GM21515 (cell line): ENCODE measurements around the gene WT1.

Experiments
- ATAC-seq: cut with Tn5 transposase; IDR thresholded peaks from one replicate; pipeline ENCODE4 v1.9.1; 2021; ENCODE audit not compliant: unreplicated experiment

Gene WT1

GRCh38 chr11:32438866-32439489 lies 3.6 kb upstream of the WT1 start:
- no peak for ATAC-seq

- ATAC-seq: no peak
Observed at GRCh38 chr11:32438346-32438865, 3.1 kb upstream of the WT1 start.

GRCh38 chr11:32437495-32438345 lies 2.4 kb upstream of the WT1 start:
- no peak for ATAC-seq

GRCh38 chr11:32436751-32437494 lies 1.6 kb upstream of the WT1 start:
- ATAC-seq: no peak

- no peak for ATAC-seq
Observed at GRCh38 chr11:32435942-32436750, 807 bp upstream of the WT1 start.

- ATAC-seq: no peak
Observed at GRCh38 chr11:32435152-32435480, 223 bp downstream of the WT1 start.

- no peak for ATAC-seq
Observed at GRCh38 chr11:32434356-32435151, 785 bp downstream of the WT1 start.

GRCh38 chr11:32433914-32434355 lies 1.4 kb downstream of the WT1 start:
- no peak for ATAC-seq

GRCh38 chr11:32433101-32433913 lies 2.0 kb downstream of the WT1 start:
- no peak for ATAC-seq

GRCh38 chr11:32432565-32432964 lies 2.8 kb downstream of the WT1 start:
- ATAC-seq: no peak

- no peak for ATAC-seq
Observed at GRCh38 chr11:32430568-32431381, 4.6 kb downstream of the WT1 start.

- ATAC-seq: no peak
Observed at GRCh38 chr11:32429477-32429876, 5.9 kb downstream of the WT1 start.

GRCh38 chr11:32428665-32429303 lies 6.6 kb downstream of the WT1 start:
- ATAC-seq: no peak

GRCh38 chr11:32427935-32428664 lies 7.2 kb downstream of the WT1 start:
- no peak for ATAC-seq

GRCh38 chr11:32427616-32427934 lies 7.8 kb downstream of the WT1 start:
- ATAC-seq: no peak

- no peak for ATAC-seq
Observed at GRCh38 chr11:32426819-32427615, 8.3 kb downstream of the WT1 start.

- ATAC-seq: no peak
Observed at GRCh38 chr11:32426192-32426591, 9.1 kb downstream of the WT1 start.
